HepG2 (cell line): ENCODE results near the gene ZDHHC7. TPM values are rescaled to one million over a fixed set of nuclear protein-coding genes. Genes with fewer than 3 reads are reported as not detected.

Experiments
- CREM ChIP-seq, 2 experiments: sonication (generic) in 1 of 2; formaldehyde crosslinking in 1 of 2; IDR thresholded peaks; 2 replicates each; pipeline versions ENCODE4 v1.4.0 to v1.6.1; 2016 to 2020; ENCODE audit warnings: antibody characterized with exemption in 1 of 2, mild to moderate bottlenecking in 1 of 2, missing genetic modification reagents in 1 of 2
- KDM3A ChIP-seq: IDR thresholded peaks from 2 replicates; pipeline ENCODE4 v1.6.1; 2018; ENCODE audit warnings: low read depth, missing compliant biosample characterization
- MED1 ChIP-seq: sonication (generic); formaldehyde crosslinking; IDR thresholded peaks from 2 replicates; pipeline ENCODE4 v1.4.0; 2020; ENCODE audit warnings: missing genetic modification reagents
- RELA ChIP-seq: sonication (generic); formaldehyde crosslinking; IDR thresholded peaks from 2 replicates; pipeline ENCODE4 v1.4.0; 2020; ENCODE audit warnings: missing genetic modification reagents
- ZNF75D ChIP-seq: sonication (generic); formaldehyde crosslinking; IDR thresholded peaks from 2 replicates; pipeline ENCODE4 v1.8.1; 2023; ENCODE audit warnings: missing genetic modification reagents, mild to moderate bottlenecking, borderline replicate concordance
- ZSCAN30 ChIP-seq: sonication (generic); formaldehyde crosslinking; IDR thresholded peaks from 2 replicates; pipeline ENCODE4 v1.5.0; 2020; ENCODE audit warnings: mild to moderate bottlenecking, missing genetic modification reagents
- polyA plus RNA-seq, 8 experiments: library from polyadenylated mRNA; depleted of rRNA in 3 of 8; stranded (reverse) in 7 of 8; unstranded in 1 of 8; fragments of >200 nt; fragmentation: Illumina TruSeq in 4 of 8; extraction: Trizol in 4 of 8; gene quantifications; 2 replicates each; pipeline versions ENCODE4 v1.2.1 to v1.2.3, GENCODE V29; 2011 to 2016; ENCODE audit warnings: low read depth in 4 of 8, missing spikeins in 1 of 8, mixed read lengths in 1 of 8; ENCODE audit not compliant: insufficient read depth in 1 of 8
- total RNA-seq, 5 experiments: library from RNA; depleted of rRNA; stranded (reverse); fragments of >200 nt; fragmentation: Illumina TruSeq; extraction: Trizol; gene quantifications; 2 replicates each; pipeline ENCODE4 v1.2.3, GENCODE V29; 2016; ENCODE audit warnings: low read depth in 1 of 5
- TF ChIP-seq, protein P1 (sequence below): sonication (generic); formaldehyde crosslinking; IDR thresholded peaks from 2 replicates; pipeline ENCODE4 v1.5.1; 2020; ENCODE audit warnings: mild to moderate bottlenecking, missing genetic modification reagents, borderline replicate concordance
- TF ChIP-seq, protein P2 (sequence below): IDR thresholded peaks from 2 replicates; pipeline ENCODE4 v1.6.1; 2016
- TF ChIP-seq, protein P3 (sequence below): sonication (generic); formaldehyde crosslinking; IDR thresholded peaks from 2 replicates; pipeline ENCODE4 v1.4.0; 2020; ENCODE audit warnings: low read depth, missing genetic modification reagents
- TF ChIP-seq, protein P4 (sequence below): IDR thresholded peaks from 2 replicates; pipeline ENCODE4 v1.6.1; 2016; ENCODE audit warnings: mild to moderate bottlenecking

ZDHHC7 gene
- total and polyA plus RNA-seq, 2 of the 13 experiments (the other 11 are each of a cell fraction or from before 2014, with no cell fraction given): 46.8 to 67.6 TPM

DNA sequence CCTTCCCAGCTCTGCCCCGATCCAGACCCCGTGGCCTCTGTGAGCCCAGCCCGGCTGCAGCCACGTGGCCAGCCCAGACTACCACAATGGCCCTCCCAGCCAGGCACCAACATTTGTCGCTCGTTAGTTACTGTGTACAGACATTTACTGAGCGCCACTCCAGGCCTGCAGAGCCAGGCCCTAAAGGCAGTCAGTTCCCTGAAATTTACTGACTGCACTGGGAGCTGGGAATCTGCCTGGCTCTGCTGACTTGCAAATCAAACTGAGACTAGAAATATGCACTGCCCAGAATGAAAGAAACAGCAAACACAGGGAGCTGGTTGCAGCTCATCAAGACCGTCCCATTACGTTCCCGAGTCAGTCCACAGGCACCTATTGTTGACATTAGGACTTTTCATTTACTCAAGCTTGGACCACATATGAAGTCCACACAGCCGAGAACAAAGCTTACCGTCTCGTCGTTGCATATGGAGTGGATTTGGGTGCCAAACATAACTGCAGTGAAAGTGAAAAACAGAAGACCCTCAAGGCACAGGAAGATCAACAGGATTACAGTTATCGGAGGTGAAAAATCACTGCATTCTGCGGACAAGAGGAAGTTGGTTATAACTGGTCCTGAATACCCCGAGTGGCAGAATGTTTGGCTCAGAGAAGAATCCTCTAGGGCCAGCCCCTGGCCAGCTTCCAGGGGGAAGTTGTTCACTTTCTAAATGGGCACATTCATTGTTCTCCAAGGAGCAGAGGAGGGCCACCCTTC is 34.5 kb downstream of the ZDHHC7 start (continued):
- TF ChIP-seq, protein P1, sequence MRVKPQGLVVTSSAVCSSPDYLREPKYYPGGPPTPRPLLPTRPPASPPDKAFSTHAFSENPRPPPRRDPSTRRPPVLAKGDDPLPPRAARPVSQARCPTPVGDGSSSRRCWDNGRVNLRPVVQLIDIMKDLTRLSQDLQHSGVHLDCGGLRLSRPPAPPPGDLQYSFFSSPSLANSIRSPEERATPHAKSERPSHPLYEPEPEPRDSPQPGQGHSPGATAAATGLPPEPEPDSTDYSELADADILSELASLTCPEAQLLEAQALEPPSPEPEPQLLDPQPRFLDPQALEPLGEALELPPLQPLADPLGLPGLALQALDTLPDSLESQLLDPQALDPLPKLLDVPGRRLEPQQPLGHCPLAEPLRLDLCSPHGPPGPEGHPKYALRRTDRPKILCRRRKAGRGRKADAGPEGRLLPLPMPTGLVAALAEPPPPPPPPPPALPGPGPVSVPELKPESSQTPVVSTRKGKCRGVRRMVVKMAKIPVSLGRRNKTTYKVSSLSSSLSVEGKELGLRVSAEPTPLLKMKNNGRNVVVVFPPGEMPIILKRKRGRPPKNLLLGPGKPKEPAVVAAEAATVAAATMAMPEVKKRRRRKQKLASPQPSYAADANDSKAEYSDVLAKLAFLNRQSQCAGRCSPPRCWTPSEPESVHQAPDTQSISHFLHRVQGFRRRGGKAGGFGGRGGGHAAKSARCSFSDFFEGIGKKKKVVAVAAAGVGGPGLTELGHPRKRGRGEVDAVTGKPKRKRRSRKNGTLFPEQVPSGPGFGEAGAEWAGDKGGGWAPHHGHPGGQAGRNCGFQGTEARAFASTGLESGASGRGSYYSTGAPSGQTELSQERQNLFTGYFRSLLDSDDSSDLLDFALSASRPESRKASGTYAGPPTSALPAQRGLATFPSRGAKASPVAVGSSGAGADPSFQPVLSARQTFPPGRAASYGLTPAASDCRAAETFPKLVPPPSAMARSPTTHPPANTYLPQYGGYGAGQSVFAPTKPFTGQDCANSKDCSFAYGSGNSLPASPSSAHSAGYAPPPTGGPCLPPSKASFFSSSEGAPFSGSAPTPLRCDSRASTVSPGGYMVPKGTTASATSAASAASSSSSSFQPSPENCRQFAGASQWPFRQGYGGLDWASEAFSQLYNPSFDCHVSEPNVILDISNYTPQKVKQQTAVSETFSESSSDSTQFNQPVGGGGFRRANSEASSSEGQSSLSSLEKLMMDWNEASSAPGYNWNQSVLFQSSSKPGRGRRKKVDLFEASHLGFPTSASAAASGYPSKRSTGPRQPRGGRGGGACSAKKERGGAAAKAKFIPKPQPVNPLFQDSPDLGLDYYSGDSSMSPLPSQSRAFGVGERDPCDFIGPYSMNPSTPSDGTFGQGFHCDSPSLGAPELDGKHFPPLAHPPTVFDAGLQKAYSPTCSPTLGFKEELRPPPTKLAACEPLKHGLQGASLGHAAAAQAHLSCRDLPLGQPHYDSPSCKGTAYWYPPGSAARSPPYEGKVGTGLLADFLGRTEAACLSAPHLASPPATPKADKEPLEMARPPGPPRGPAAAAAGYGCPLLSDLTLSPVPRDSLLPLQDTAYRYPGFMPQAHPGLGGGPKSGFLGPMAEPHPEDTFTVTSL (CRISPR knock-in tag): peak; percentile 47; the same call in 1 of the 2 replicates
- TF ChIP-seq ZNF75D (no peak), ZSCAN30 (no peak), KDM3A (CRISPR knock-in tag) (0 out of 2 replicates have a peak, but pooled peaks have one; percentile 19), RELA (no peak), CREM (IDR thresholded peaks at IDR 0.05) (0 out of 2 replicates have a peak, but pooled peaks have one; percentile 44), CREM (CRISPR knock-in tag; IDR thresholded peaks at IDR 0.05) (no peak), MED1 (CRISPR knock-in tag) (peak; percentile 74)
- TF ChIP-seq, protein P2, sequence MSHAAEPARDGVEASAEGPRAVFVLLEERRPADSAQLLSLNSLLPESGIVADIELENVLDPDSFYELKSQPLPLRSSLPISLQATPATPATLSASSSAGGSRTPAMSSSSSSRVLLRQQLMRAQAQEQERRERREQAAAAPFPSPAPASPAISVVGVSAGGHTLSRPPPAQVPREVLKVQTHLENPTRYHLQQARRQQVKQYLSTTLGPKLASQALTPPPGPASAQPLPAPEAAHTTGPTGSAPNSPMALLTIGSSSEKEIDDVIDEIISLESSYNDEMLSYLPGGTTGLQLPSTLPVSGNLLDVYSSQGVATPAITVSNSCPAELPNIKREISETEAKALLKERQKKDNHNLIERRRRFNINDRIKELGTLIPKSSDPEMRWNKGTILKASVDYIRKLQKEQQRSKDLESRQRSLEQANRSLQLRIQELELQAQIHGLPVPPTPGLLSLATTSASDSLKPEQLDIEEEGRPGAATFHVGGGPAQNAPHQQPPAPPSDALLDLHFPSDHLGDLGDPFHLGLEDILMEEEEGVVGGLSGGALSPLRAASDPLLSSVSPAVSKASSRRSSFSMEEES (CRISPR knock-in tag): no peak
- TF ChIP-seq, protein P3, sequence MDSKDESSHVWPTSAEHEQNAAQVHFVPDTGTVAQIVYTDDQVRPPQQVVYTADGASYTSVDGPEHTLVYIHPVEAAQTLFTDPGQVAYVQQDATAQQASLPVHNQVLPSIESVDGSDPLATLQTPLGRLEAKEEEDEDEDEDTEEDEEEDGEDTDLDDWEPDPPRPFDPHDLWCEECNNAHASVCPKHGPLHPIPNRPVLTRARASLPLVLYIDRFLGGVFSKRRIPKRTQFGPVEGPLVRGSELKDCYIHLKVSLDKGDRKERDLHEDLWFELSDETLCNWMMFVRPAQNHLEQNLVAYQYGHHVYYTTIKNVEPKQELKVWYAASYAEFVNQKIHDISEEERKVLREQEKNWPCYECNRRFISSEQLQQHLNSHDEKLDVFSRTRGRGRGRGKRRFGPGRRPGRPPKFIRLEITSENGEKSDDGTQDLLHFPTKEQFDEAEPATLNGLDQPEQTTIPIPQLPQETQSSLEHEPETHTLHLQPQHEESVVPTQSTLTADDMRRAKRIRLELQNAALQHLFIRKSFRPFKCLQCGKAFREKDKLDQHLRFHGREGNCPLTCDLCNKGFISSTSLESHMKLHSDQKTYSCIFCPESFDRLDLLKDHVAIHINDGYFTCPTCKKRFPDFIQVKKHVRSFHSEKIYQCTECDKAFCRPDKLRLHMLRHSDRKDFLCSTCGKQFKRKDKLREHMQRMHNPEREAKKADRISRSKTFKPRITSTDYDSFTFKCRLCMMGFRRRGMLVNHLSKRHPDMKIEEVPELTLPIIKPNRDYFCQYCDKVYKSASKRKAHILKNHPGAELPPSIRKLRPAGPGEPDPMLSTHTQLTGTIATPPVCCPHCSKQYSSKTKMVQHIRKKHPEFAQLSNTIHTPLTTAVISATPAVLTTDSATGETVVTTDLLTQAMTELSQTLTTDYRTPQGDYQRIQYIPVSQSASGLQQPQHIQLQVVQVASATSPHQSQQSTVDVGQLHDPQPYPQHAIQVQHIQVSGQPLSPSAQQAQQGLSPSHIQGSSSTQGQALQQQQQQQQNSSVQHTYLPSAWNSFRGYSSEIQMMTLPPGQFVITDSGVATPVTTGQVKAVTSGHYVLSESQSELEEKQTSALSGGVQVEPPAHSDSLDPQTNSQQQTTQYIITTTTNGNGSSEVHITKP (CRISPR knock-in tag): peak; percentile 85
- TF ChIP-seq, protein P4, sequence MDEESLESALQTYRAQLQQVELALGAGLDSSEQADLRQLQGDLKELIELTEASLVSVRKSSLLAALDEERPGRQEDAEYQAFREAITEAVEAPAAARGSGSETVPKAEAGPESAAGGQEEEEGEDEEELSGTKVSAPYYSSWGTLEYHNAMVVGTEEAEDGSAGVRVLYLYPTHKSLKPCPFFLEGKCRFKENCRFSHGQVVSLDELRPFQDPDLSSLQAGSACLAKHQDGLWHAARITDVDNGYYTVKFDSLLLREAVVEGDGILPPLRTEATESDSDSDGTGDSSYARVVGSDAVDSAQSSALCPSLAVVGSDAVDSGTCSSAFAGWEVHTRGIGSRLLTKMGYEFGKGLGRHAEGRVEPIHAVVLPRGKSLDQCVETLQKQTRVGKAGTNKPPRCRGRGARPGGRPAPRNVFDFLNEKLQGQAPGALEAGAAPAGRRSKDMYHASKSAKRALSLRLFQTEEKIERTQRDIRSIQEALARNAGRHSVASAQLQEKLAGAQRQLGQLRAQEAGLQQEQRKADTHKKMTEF (CRISPR knock-in tag): peak; percentile 62
